ENCODE results near the gene CSNK2A3. TPM values are rescaled to one million over a fixed set of nuclear protein-coding genes. Genes with fewer than 3 reads are reported as not detected.

The CSNK2A3 gene
- total and polyA plus RNA-seq, 9 donors: 0.22 to 2.4 (median 0.48) TPM; not detected in 1

DNA sequence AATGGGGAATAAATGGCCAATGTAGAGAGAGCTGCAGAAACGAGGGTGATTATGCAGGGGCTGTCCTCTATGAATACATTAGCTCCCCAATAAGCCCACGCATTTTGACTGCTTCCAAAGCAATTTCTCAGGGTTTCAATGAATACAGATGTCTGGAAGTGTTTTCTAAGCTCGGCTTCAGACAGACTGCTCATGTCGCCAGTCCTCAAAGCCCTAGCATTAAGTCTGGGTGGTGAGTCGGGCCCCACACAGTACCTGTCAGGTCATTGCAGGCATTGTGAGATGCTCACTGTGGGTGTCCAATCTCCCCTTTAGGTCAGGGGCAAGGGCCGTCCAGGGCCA is 17.9 kb upstream of the CSNK2A3 start:
- intact Hi-C loops (cut with DNase I): no loop called here
- 83 to 90% (median 88%) methylated on average over 6 of the region's 6 CpGs for WGBS, 3 donors
- Histone ChIP-seq H3K36me3 (no peaks in the 10 kb centered on the region), H3K27ac (no peak overlapping the region), H3K27me3 (no peaks in the 10 kb centered on the region), H3K9me3 (no peaks in the 10 kb centered on the region), H3K4me1 (ENCODE audit: insufficient read depth) (no peaks in the 10 kb centered on the region), H3K4me3 (no peak overlapping the region)
- no peak for DNase-seq
- TF ChIP-seq, protein P1, sequence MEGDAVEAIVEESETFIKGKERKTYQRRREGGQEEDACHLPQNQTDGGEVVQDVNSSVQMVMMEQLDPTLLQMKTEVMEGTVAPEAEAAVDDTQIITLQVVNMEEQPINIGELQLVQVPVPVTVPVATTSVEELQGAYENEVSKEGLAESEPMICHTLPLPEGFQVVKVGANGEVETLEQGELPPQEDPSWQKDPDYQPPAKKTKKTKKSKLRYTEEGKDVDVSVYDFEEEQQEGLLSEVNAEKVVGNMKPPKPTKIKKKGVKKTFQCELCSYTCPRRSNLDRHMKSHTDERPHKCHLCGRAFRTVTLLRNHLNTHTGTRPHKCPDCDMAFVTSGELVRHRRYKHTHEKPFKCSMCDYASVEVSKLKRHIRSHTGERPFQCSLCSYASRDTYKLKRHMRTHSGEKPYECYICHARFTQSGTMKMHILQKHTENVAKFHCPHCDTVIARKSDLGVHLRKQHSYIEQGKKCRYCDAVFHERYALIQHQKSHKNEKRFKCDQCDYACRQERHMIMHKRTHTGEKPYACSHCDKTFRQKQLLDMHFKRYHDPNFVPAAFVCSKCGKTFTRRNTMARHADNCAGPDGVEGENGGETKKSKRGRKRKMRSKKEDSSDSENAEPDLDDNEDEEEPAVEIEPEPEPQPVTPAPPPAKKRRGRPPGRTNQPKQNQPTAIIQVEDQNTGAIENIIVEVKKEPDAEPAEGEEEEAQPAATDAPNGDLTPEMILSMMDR (IDR thresholded peaks at IDR 0.05): no peak
- TF ChIP-seq EP300 (IDR thresholded peaks at IDR 0.05): no peak
- TF ChIP-seq POLR2A (IDR thresholded peaks at IDR 0.05): no peak

DNA sequence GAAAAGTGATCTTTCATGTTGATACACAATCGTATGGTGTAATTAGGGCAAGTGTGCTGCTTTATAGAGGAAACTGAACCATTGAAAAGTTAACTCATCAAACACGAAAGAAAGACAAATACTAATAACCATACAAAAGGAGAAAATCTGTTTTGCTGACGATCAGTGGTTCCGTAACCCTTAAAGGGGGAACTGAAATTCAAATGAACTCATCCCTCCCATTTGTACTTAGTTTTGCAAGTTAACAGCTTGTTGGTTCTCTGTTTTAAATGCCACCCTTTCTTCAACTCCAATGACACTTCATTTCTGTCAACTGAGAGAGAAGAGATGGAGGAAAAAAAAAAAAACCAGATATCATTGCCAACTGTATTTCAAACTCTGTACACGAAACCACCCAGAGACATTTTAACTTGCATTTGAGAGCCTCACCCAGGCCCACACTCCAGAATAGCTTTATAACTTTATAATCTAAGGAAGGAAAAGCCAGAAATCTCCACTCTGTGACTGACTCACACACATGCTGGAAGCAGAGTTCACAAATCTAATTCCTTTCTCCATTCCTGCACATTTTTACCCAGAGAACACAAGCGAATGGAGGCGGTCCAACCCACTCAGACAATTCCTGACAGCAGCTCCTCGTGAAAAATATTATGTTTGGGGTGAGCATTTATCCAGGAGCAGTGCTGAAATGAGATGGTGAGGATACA is 17.4 kb upstream of the CSNK2A3 start:
- intact Hi-C loops (cut with DNase I): no loop called here

DNA sequence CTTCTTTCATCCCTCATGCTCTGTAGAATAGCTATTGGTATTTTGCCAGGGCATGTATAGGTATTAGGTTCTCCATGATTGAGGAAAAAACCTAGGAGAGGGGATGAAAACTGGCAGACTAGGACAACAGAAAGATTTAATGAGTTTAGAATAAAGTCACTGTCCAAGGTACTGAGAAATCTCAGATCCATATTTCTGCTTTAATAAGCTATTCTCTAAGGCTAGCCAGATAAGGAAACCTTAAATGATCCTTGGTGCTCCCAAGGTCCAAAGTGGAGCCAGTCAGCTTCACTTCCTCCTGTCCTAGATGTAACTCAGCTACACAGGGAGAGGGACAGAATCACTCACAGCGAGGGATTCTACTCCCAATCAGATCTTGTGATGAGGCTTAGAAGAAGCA is 13.7 kb upstream of the CSNK2A3 start:
- Histone ChIP-seq H3K36me3 (no peaks in the 10 kb centered on the region), H3K4me1 (ENCODE audit: insufficient read depth) (no peaks in the 10 kb centered on the region), H3K4me3 (no peak overlapping the region), H3K27ac (no peak overlapping the region), H3K27me3 (no peaks in the 10 kb centered on the region), H3K9me3 (no peaks in the 10 kb centered on the region)
- DNase-seq: no peak
- TF ChIP-seq, protein P1 (IDR thresholded peaks at IDR 0.05): no peak
- TF ChIP-seq EP300 (IDR thresholded peaks at IDR 0.05) (no peak), POLR2A (IDR thresholded peaks at IDR 0.05) (no peak)
- intact Hi-C loops (cut with DNase I): no loop called here
- 82 to 100% (median 86%) methylated on average over 1 of the region's 1 CpG for WGBS, 3 donors

More for the DNA sequence above, 17.4 kb upstream of the CSNK2A3 start:
- Histone ChIP-seq H3K4me1 (ENCODE audit: insufficient read depth) (no peaks in the 10 kb centered on the region), H3K4me3 (no peak overlapping the region), H3K27me3 (no peaks in the 10 kb centered on the region), H3K27ac (no peak overlapping the region), H3K9me3 (no peaks in the 10 kb centered on the region), H3K36me3 (no peaks in the 10 kb centered on the region)
- DNase-seq: no peak
- WGBS, 3 donors: 71 to 89% (median 82%) methylated on average over 8 of the region's 8 CpGs
- TF ChIP-seq EP300 (IDR thresholded peaks at IDR 0.05): no peak

DNA sequence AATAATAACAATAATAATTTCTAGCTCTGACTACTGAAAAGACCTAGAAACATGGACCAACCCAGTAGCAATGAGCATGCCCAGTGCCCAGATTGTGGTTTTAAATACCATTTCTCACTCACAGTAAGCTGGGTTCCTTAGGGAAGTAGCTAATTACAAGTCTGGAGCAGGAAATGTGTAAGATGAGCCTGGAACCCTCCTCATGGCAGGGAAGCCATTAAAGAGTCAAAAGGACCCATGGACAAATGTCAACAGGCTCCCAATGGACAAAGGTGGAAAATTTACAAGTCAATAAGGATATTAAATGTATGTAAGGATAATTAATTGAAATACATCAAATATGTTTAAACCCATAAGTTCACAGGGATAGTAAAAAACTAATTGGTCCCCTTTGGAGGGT is 10.6 kb upstream of the CSNK2A3 start:
- Histone ChIP-seq H3K4me3 (no peak overlapping the region), H3K36me3 (no peaks in the 10 kb centered on the region), H3K27ac (no peak overlapping the region), H3K27me3 (no peaks in the 10 kb centered on the region), H3K9me3 (no peaks in the 10 kb centered on the region), H3K4me1 (ENCODE audit: insufficient read depth) (no peaks in the 10 kb centered on the region)
- no peak for DNase-seq
- TF ChIP-seq, protein P1 (IDR thresholded peaks at IDR 0.05): no peak
- TF ChIP-seq POLR2A (IDR thresholded peaks at IDR 0.05) (no peak), EP300 (IDR thresholded peaks at IDR 0.05) (no peak)
- intact Hi-C loops (cut with DNase I): no loop called here

DNA sequence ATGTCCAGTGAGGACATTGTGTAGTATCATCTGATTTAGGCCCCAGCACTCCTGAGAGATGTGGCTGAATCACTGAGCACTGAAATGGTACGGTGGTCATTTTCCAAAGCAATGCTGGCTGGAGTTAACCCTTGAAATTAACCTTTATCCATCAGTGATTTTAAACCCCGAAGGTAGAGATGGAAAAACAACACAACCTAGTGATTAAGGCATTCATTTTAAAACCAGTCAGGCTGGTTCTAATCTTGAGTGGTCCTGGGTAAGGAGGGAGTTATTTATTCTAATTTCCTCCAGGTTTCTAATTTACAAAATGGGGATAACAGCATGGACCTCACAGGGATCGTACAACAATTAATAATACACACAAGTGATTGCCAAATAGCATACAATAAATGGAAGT is 6.6 kb upstream of the CSNK2A3 start:
- Histone ChIP-seq H3K27ac (no peak overlapping the region), H3K4me3 (no peak overlapping the region), H3K36me3 (no peaks in the 10 kb centered on the region), H3K9me3 (no peaks in the 10 kb centered on the region), H3K27me3 (no peaks in the 10 kb centered on the region), H3K4me1 (ENCODE audit: insufficient read depth) (no peaks in the 10 kb centered on the region)
- intact Hi-C loops (cut with DNase I): no loop called here
- WGBS, 3 donors: 82 to 88% (median 82%) methylated on average over 3 of the region's 3 CpGs
- DNase-seq: no peak
- TF ChIP-seq EP300 (IDR thresholded peaks at IDR 0.05): no peak

Data from ovary (tissue), 9 donors.